Measurements from ENCODE around the gene PDZD2. TPM values are rescaled to one million over a fixed set of nuclear protein-coding genes. Genes with fewer than 3 reads are reported as not detected.
A peak's percentile ranks its signal among the peaks of the same experiment; 100 is the strongest.
"Not testable (repeated sequence)": the region's sequence is repeated elsewhere in the genome, so short reads cannot be mapped to it uniquely, and the experiment has no call there.

The PDZD2 gene
- total RNA-seq, 1 donor from 2014 or later: 81.5 TPM

DNA sequence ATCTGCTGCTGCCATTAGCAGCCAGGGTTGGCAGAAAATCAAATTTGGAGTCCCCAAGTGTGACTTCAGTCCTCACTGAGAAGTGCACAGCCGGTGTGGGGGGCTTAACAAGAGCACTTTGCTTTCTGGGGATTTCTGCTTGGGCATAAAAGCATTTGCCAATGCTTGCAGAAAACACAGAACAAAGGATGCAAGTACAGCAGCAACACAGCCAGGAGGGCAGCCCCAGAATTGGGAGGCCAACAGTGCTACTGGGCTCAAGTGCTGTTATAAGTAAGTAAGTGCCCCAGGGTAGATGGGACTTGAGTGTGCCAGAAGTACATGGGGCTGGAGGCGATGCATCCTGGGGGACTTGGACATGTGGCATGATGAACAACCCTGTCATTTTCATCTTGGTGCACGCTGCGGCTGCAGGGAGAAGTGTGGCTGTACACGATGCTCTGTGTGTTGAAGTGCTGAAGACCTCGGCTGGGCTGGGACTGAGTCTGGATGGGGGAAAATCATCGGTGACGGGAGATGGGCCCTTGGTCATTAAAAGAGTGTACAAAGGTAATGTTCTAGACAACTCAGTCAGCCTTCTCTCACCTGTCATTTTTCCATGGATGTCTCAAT lies 461.9 kb downstream of the PDZD2 start:
- ATAC-seq (ENCODE audit: poor library complexity) (no peak), DNase-seq (no peak)
- intact Hi-C loops (cut with DNase I): loop anchor here (5.0 kb wide), 1 partner anchor 72 kb away; the partner anchor contains the start of gene GOLPH3

DNA sequence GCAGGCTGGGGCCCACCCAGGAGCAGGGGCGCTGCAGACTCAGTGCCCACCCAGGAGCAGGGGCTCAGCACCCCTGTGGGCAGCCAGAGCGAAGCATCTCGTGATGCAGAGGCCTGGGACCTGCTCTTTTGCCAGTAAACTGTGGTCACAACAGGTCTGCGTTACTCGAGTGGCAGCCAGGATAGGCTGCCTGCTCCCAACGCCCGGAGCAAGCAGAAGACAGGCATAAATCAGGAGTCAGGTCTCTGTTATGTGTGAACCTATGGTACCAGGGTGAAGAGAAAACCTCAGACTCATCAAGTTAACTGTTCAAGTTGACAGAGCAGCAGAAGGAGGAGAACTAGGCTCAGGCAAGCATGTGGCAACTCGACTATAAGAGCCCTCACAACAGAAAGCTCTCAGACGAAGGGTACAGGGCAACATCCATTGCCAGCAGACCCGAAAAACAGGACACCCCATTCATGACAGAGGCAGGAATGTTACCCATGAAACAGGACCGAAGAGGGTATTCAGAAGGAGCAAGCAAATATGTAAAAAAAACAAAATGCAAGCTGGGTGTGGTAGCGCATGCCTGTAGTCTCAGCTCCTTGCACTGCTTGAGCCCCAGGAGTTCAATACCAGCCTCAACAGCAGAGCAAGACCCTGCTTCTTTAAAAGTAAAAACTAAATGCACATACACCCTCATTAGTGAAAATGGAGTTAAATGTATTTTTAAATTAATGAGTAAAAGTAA lies 463.5 kb downstream of the PDZD2 start:
- no peak for DNase-seq
- ATAC-seq (ENCODE audit: poor library complexity): no peak
- intact Hi-C loops (cut with DNase I): loop anchor here (5.0 kb wide), 1 partner anchor 70 kb away; the partner anchor contains the start of gene GOLPH3

DNA sequence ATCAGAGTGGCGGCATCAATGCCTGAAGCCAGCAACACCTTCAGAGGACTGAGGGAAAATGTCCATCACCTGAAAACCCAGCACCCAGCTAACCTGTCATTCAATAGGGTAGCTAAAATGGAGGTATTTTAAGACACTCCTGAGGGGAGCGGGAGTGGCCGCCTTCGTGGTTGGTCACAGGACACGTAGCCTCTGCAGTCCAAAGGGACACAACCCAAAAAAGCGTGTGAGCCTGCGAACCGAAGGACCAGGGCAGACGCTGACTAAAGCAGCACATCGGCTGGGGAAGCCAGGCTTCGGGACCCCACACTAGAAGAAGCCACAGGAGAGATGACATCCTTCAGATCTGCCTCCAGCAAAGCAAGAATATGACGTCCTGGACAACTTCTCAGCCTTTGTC lies 464.6 kb downstream of the PDZD2 start:
- DNase-seq (no peak), ATAC-seq (ENCODE audit: poor library complexity) (no peak)
- intact Hi-C loops (cut with DNase I): loop anchor here (5.0 kb wide), 1 partner anchor 69 kb away; the partner anchor contains the start of gene GOLPH3

DNA sequence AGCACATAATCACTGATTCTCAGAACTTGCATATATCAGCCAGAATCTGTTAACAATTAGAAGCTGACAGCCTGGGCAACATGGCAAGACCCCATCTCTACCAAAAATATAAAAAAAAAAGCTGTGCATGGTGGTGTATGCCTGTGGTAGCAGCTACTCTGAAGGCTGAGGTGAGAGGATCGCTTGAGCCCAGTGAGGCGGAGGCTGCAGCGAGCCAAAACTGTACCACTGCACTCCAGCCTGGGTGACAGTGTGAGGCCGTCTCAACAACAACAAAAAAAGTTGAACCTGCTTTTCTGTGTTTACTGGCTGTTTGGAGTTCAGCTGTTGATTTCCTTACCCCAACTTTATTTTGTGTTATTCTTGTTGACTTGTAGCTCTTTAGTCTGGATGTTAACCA lies 468.4 kb downstream of the PDZD2 start:
- no peak for ATAC-seq (ENCODE audit: poor library complexity)
- intact Hi-C loops (cut with DNase I): no loop called here
- DNase-seq: no peak

DNA sequence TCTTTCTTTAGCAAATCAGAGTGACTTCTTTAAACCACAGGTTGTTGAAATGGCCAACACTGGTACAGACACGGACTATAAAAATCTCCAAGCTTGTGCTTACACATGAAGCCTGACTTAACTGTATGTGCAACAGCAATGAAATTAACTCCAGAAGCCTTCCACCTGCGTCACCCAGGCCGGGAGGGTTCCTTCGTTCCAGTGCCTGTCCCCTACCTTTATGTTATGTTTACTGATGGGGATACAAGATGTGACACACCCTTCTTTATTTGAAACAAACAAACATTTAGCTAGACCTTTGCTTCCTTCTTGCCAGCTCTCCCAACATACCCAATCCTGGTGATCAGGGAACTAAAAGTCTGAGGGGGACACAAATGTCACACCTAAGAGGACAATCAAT lies 469.2 kb downstream of the PDZD2 start:
- no peak for DNase-seq
- intact Hi-C loops (cut with DNase I): no loop called here

DNA sequence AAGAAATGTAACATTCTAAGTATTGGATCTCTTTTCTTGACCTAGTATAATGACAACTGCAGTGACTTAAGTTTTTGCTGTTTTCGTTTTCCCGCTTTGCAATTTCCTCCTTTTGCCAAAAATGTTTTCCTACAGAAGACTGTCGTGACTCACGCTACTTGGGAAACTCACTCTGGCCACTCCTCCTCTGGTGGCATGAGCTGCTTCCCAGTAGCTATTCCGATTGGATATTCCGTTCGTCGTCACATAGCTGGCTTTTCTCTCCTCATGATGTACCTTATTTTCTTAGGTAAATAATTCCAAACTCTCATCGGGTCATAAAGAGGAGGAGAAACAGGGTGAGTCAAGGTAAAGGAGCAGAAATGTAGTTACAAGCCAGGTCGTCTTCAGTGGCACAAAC lies 470.3 kb downstream of the PDZD2 start:
- DNase-seq (no peak), ATAC-seq (ENCODE audit: poor library complexity) (no peak)
- intact Hi-C loops (cut with DNase I): no loop called here

More for the DNA sequence above, 469.2 kb downstream of the PDZD2 start:
- no peak for ATAC-seq (ENCODE audit: poor library complexity)

DNA sequence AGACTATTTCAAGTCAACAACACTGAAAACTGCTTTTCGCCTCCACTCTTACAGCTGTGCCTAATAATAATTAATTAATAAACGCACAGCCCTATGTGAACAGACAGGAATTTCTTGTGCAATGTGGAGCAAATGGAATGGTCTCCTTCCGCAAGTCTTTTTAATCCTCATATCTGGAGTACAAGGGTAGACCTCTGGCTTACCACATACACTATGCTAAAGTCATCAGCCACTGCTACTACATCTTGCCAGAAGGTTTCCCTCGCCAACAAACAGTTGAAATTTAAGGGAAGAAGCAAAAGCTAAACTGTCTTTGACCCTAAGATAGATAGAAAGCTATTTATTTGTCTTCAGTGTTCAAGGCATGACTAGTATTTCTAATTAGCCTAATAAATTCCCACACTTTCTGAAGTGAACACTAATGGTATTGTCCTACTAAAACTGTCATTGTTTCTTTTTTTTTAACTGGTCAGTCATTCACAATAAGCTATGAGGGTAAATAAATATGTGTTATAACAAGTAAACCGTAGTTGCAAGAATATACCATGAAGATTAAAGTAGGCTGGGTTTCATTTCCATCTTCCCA lies 471.3 kb downstream of the PDZD2 start:
- no peak for DNase-seq
- ATAC-seq (ENCODE audit: poor library complexity): no peak
- intact Hi-C loops (cut with DNase I): no loop called here

DNA sequence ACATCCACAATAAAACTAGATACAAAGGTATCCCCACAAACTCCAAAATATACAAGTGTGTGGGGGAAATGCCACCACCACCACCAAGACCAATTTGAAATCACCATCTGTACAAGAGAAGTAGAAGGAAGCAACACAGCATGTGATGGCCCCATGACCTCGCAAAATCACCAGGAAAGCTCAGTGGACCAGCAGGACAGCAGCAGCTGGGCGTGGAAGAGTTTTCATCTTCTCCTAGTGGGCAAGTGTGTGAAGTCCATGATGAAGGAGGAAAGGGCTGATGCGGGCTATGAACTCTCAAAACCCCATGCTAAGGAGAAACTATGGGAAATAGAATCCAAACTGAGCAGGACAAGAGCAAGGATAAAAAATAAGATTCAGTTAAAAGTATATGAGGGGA lies 477.1 kb downstream of the PDZD2 start:
- intact Hi-C loops (cut with DNase I): no loop called here
- ATAC-seq (ENCODE audit: poor library complexity): no peak
- no peak for DNase-seq

DNA sequence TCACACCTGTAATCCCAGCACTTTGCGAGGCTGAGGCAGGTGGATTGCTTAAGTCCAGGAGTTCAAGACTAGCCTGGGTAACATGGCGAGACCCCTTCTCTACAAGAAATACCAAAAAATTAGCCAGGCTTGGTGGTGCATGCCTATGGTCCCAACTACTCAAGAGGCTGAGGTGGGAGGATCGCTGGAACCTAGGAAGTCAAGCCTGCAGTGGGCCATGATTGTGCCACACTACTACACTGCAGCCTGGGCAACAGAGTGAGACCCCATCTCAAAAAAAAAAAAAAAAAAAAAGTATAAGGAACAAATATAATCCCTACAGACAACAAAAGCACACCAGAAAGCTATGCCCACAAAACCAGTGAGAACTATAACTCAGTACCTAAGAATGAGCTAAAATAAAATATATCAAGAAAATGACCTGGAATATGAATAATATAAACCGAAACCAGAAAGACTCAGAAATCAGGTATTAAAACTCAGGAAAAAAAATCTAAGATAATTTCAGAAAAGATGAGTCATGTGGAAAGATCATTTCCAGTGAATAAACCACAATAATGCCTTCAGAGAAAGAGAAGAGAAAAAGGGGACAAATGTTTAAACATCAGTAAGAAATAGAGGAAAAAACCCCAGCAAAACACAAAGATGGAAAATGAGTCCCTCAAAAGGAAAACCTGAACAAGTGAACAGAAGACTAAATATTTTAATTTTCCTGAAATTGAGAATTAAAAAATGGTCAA lies 477.8 kb downstream of the PDZD2 start:
- intact Hi-C loops (cut with DNase I): no loop called here
- DNase-seq (no peak), ATAC-seq (ENCODE audit: poor library complexity) (no peak)

DNA sequence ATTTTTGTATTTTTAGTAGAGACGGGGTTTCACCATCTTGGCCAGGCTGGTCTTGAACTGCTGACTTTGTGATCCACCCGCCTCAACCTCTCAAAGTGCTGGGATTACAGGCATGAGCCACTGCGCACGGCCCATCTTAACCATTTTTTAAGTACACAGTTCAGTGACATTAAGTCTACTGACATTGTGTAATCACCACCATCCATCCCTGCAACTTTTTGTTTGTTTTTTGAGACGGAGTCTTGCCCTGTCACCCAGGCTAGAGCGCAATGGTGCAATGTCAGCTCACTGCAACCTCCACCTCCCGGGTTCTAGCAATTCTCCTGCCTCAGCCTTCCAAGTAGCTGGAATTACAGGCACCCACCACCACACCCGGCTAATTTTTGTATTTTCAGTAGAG lies 480.0 kb downstream of the PDZD2 start:
- intact Hi-C loops (cut with DNase I): not testable (repeated sequence)

DNA sequence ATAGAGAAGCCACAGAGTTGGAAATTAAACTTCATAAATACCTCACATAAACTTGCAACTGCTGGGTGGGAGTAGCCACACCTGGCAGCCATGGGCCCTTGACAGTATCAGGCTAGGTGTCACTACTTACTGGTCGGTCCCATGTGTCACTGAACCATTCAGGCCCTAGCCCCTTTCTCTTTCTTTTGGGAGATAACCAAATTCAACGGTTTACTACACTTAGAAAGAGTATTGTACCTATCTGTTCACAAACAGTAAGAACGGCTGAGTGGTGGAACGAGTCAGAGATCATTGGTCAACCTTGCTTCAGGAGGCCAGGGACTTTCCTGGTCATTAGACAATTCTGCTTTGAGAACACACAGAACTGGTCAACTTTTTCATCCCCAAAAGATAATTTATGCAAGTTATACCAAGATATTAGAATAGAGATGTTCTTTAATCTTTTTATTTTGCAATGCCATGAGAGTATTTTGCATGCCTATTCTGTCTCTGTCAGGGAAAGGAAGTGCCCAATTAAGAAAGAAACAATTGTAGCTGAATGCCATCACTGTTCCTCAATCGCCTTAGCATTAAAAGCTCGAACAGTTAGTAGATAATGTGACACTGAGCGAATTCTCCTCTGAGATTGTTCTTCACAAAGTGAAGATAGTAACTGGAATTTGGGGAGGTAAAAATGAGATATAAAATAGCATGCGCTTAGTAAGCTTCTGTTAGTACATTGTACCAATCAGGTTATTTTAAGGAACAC lies 484.3 kb downstream of the PDZD2 start:
- ATAC-seq (ENCODE audit: poor library complexity) (peak; percentile 14), DNase-seq (no peak)
- intact Hi-C loops (cut with DNase I): no loop called here

More for the DNA sequence above, 480.0 kb downstream of the PDZD2 start:
- ATAC-seq (ENCODE audit: poor library complexity); DNase-seq: not testable (repeated sequence)

DNA sequence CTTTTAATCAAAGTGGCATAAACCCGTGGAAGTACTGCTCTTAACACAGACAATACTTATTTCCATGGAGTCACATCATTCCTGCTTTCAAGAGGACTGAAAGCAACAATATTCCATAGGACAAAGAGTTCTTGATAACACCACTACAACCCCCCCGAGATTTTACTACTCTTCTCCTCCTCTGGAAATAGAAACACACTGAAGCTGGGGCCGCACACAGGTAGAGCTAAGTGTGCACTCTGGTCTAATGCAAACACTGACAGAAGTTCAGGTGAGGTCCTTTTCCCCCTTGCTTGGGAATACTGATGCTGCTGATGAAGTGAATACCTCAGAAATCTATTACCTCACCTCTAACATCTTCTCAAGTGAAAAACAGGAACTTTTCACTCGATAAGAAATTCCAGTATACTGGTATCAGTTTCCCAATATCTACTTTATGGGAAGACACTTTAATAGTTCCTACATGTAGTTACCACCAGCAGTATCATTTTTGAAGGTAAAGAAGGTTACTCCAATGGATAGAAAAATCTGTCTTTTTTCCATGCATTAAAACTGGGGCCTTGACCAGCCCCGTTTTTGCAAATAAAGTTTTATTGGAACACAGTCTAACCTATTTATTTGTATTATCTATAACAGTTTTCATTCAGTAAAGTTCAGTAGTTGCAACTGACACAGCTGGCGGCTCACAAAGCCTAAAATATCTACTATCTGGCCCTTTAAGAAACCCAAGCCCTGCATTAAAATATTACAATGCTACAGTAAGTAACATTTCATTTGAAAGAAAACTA lies 485.2 kb downstream of the PDZD2 start:
- DNase-seq: no peak
- ATAC-seq (ENCODE audit: poor library complexity): peak; percentile 40
- intact Hi-C loops (cut with DNase I): no loop called here

DNA sequence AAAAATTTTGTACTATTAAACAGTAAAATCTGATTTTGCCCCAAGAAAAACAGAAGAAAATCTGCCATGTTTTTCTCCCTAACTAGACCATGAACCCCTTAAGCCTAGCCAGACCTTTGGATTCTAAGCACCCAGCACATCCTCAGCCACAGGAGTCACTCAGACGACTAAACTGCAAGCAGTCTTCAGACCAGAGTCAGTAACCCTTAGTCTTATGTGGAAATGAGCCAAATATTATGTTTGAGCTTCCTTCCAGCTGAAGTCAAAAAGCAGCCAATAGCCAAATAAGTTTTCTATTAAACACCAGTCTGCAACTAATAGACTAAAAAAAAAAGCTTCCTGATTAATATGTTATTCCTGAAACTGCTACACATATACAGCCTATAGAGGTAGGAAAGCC lies 487.8 kb downstream of the PDZD2 start:
- DNase-seq: no peak
- no peak for ATAC-seq (ENCODE audit: poor library complexity)
- intact Hi-C loops (cut with DNase I): no loop called here

DNA sequence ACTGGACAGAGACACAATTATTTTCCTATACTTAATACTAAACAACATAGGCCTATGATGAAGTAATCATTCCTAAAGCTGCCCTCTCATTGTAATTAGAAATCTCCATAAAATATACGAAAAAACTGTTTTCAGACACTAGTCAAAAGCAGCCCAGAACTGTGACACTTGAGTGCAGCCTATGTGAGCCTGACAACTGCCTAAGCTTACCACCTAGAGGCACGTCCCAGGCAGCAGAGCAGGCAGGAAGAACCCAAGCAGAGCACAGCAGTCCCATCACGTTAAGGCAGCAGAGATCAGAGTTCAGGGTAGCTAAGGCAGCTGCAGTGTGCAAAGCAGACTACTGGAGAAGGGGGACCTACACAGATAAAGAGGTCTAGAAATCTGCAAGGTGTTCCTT lies 488.8 kb downstream of the PDZD2 start:
- intact Hi-C loops (cut with DNase I): no loop called here
- ATAC-seq (ENCODE audit: poor library complexity) (no peak), DNase-seq (no peak)

DNA sequence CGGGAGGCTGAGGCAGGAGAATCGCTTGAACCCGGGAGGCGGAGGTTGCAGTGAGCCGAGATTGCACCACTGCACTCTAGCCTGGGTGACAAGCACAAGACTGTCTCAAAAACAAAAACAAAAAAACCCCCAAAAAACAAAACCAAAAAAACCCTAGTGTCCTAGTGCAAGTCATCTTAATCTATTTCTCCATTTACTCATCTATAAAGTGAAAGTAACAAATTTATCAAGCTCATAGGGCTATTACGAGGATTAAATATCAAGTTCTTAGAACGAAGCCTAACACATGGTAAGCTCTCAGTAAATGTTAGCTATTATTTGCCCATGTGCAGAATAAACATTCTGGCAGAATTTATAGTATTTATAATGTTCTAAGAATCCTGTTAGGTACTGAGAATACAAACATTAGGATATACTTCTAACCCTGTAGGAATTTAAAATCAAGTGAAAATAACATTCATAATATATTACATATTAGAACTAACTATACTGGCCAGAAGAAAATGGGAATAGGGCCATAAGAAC lies 490.2 kb downstream of the PDZD2 start:
- ATAC-seq (ENCODE audit: poor library complexity) (no peak), DNase-seq (no peak)
- intact Hi-C loops (cut with DNase I): no loop called here

DNA sequence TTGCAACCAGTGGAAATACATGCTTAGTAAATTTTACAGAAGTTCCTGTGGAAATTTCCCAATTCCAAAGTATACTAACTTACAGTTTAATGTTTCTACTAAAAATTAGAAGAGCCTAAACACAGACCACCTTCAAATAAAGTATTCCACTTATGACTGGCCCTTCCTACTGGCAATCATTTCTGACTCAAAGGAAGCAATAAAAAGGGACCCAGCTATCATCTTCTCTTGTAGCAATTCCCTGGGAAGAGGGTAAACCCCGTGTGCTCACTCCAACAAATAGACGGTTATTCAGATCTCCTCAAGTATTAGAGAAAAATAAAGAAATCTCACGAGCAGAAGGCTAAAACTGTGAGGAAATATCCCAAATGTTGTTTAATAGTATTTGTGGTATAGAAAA lies 491.9 kb downstream of the PDZD2 start:
- ATAC-seq (ENCODE audit: poor library complexity) (no peak), DNase-seq (no peak)
- intact Hi-C loops (cut with DNase I): no loop called here

DNA sequence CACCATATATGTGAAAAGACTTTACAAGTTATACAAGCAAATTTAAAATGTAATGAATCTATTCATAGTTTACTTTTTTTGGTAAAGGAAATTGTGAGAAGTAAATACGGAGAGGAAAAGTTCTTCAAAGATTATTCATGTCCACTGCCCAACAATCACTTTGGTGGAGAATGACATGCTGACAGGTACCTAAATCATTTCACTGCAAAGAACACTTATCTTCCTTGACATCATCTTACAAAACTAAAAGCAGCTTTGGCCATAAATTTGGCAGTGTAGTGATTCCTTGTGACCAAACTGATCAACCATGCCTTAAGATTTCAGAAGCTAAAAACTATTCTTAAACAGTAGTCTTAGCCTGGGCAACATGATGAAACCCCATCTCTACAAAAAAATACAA lies 492.7 kb downstream of the PDZD2 start:
- DNase-seq: no peak
- intact Hi-C loops (cut with DNase I): no loop called here
- no peak for ATAC-seq (ENCODE audit: poor library complexity)

DNA sequence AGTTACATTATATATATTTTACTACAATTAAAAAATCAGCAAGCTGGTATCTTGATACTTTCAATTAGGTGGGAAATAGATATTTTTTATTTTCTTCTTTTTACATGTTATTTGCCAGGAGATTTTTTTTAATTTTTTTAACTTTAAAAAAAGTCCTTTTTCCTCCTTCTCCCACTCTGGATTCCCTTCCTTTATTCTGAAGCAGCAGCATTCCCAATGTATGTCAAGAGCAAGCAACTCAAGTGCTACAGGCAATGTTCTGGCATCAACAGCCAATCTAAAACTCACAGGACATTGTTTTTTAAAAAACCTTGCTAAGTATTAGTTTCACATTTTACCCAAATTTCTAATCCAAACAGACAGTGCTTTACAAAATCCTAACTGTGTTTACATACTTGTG lies 493.8 kb downstream of the PDZD2 start:
- intact Hi-C loops (cut with DNase I): no loop called here
- ATAC-seq (ENCODE audit: poor library complexity) (no peak), DNase-seq (no peak)

Data from Right ventricle myocardium superior (tissue), 1 donor.